IMR-90 (cell line): ENCODE results near the gene STX7. TPM values are rescaled to one million over a fixed set of nuclear protein-coding genes. Genes with fewer than 3 reads are reported as not detected.

ENCODE experiments used
- ATAC-seq: fragments of 200-7000 bp; cut with Tn5 transposase; 2 replicates; pipeline ENCODE4 v1.9.1; 2020; ENCODE audit warnings: low read depth, mild to moderate bottlenecking, moderate library complexity
- BruUV-seq: library from RNA; stranded (reverse); fragments of 400-500 nt; replicated peaks from 2 replicates; lab custom pipeline; 2021; lab: Mats Ljungman, UMichigan
- CTCF ChIA-PET: fragments of 300-600 bp; formaldehyde crosslinking; extraction: SDS; loops from one replicate; lab custom pipeline; 2021; ENCODE audit warnings: antibody characterized with exemption; lab: Yijun Ruan, JAX
- POLR2A ChIA-PET: fragments of 300-600 bp; sonication (Branson Sonifier 250); formaldehyde crosslinking; loops from one replicate; lab custom pipeline; 2022; ENCODE audit warnings: antibody characterized with exemption; ENCODE audit not compliant: unreplicated experiment; lab: Charles Lee
- DNase-seq: peaks from one replicate; pipeline ENCODE4 v3.0.0; 2013
- H2AFZ ChIP-seq: replicated peaks from 2 replicates; pipeline ENCODE3; 2013; ENCODE audit warnings: low read length, mild to moderate bottlenecking; ENCODE audit not compliant: poor library complexity
- H2AK5ac ChIP-seq: 2 replicates; pipeline ENCODE4 v1.6.1; 2013; ENCODE audit warnings: low read depth, low read length, inconsistent platforms
- H2AK9ac ChIP-seq: replicated peaks from 2 replicates; pipeline ENCODE3; 2013; ENCODE audit warnings: mild to moderate bottlenecking, low read depth, low read length, moderate library complexity; ENCODE audit not compliant: poor library complexity
- H2BK120ac ChIP-seq: 2 replicates; pipeline ENCODE4 v1.6.1; 2013; ENCODE audit warnings: low read depth, low read length, inconsistent platforms
- H2BK15ac ChIP-seq: 3 replicates; pipeline ENCODE4 v1.6.1; 2013; ENCODE audit warnings: low read depth, low read length, inconsistent platforms
- H2BK20ac ChIP-seq: 2 replicates; pipeline ENCODE4 v1.6.1; 2013; ENCODE audit warnings: low read depth, mild to moderate bottlenecking, inconsistent platforms, low read length, moderate library complexity
- H2BK5ac ChIP-seq: 2 replicates; pipeline ENCODE4 v1.6.1; 2013; ENCODE audit warnings: mild to moderate bottlenecking, low read depth, low read length, inconsistent platforms; ENCODE audit not compliant: poor library complexity, severe bottlenecking
- H3K14ac ChIP-seq: replicated peaks from 2 replicates; pipeline ENCODE4 v1.6.1; 2013; ENCODE audit warnings: low read depth, low read length, inconsistent platforms
- H3K18ac ChIP-seq: 2 replicates; pipeline ENCODE4 v1.6.1; 2013; ENCODE audit warnings: low read depth, low read length, control low read depth
- H3K23ac ChIP-seq: 2 replicates; pipeline ENCODE4 v1.6.1; 2013; ENCODE audit warnings: low read depth, low read length, inconsistent platforms
- H3K27ac ChIP-seq: 2 replicates; pipeline ENCODE4 v1.5.1; 2013; ENCODE audit warnings: mild to moderate bottlenecking, control low read depth, low read length; ENCODE audit not compliant: insufficient read depth
- H3K27me3 ChIP-seq: 2 replicates; pipeline ENCODE4 v1.6.1; 2013; ENCODE audit warnings: low read length; ENCODE audit not compliant: control insufficient read depth, insufficient read depth
- H3K36me3 ChIP-seq: 2 replicates; pipeline ENCODE4 v1.6.1; 2013; ENCODE audit warnings: low read length, mixed read lengths; ENCODE audit not compliant: control insufficient read depth, insufficient read depth
- H3K4ac ChIP-seq: 2 replicates; pipeline ENCODE4 v1.6.1; 2013; ENCODE audit warnings: low read depth, low read length, inconsistent platforms
- H3K4me1 ChIP-seq: 2 replicates; pipeline ENCODE4 v1.6.1; 2013; ENCODE audit warnings: low read length, mixed read lengths; ENCODE audit not compliant: control insufficient read depth, insufficient read depth
- H3K4me2 ChIP-seq: 2 replicates; pipeline ENCODE4 v1.6.1; 2013; ENCODE audit warnings: low read depth, mild to moderate bottlenecking, control low read depth, low read length, moderate library complexity
- H3K4me3 ChIP-seq: 2 replicates; pipeline ENCODE4 v1.5.1; 2013; ENCODE audit warnings: low read depth, mild to moderate bottlenecking, control low read depth, low read length, moderate library complexity; ENCODE audit not compliant: insufficient read depth
- H3K56ac ChIP-seq: 2 replicates; pipeline ENCODE4 v1.6.1; 2013; ENCODE audit warnings: low read length, inconsistent platforms; ENCODE audit not compliant: insufficient read depth; ENCODE audit errors: extremely low read depth
- H3K79me1 ChIP-seq, 2 experiments: 2 replicates each; pipeline ENCODE4 v1.6.1; 2013; ENCODE audit warnings: low read length in 2 of 2, inconsistent platforms in 1 of 2, low read depth in 1 of 2
- H3K9ac ChIP-seq: 2 replicates; pipeline ENCODE4 v1.6.1; 2013; ENCODE audit warnings: low read depth, low read length, control low read depth
- H3K9me1 ChIP-seq: 2 replicates; pipeline ENCODE4 v1.6.1; 2013; ENCODE audit warnings: low read length, inconsistent platforms; ENCODE audit not compliant: insufficient read depth
- H3K9me3 ChIP-seq: 2 replicates; pipeline ENCODE4 v1.6.1; 2013; ENCODE audit warnings: low read length; ENCODE audit not compliant: control insufficient read depth, insufficient read depth
- H4K20me1 ChIP-seq: 2 replicates; pipeline ENCODE4 v1.6.1; 2013; ENCODE audit warnings: low read length, inconsistent platforms; ENCODE audit not compliant: insufficient read depth
- H4K5ac ChIP-seq: 2 replicates; pipeline ENCODE4 v1.6.1; 2013; ENCODE audit warnings: mild to moderate bottlenecking, low read depth, low read length, control low read depth
- H4K8ac ChIP-seq, 2 experiments: 2 replicates each; pipeline ENCODE4 v1.6.1; 2013; ENCODE audit warnings: low read depth in 2 of 2, low read length in 2 of 2, control low read depth in 1 of 2, inconsistent platforms in 1 of 2
- H4K91ac ChIP-seq: 2 replicates; pipeline ENCODE4 v1.6.1; 2013; ENCODE audit warnings: low read depth, low read length, inconsistent platforms; ENCODE audit not compliant: insufficient read depth
- CEBPB ChIP-seq: IDR thresholded peaks from 2 replicates; pipeline ENCODE4 v1.6.1; 2012; ENCODE audit warnings: low read depth, low read length, improper control_type of control experiment
- ELK1 ChIP-seq: fragments of 150-350 bp; IDR thresholded peaks from 2 replicates; pipeline ENCODE4 v1.6.1; 2016; ENCODE audit warnings: low read depth, mild to moderate bottlenecking, low read length, moderate library complexity, borderline replicate concordance
- MAZ ChIP-seq: IDR thresholded peaks from 2 replicates; pipeline ENCODE4 v1.6.1; 2012; ENCODE audit warnings: low read depth, mild to moderate bottlenecking, low read length, improper control_type of control experiment, moderate library complexity, borderline replicate concordance
- WGBS, 2 experiments: methylation state at CpG; one replicate each; pipeline versions ENCODE4 v1.1.5 to v1.1.7; 2013; ENCODE audit warnings: missing lambda C conversion rate in 2 of 2; ENCODE audit not compliant: insufficient read length in 1 of 2; ENCODE audit errors: extremely low coverage in 2 of 2; 5-methylcytosine and 5-hydroxymethylcytosine counted together
- dilution Hi-C: fragments of 300-500 bp; cut with HindIII; formaldehyde crosslinking; loops from one replicate; pipeline ENCODE4 v1.14.3; 2018; ENCODE audit warnings: low sequenced_read_pairs; ENCODE audit not compliant: unreplicated experiment
- in situ Hi-C: fragments of 300-500 bp; cut with MboI; formaldehyde crosslinking; loops from 3 replicates; pipeline ENCODE4 v1.14.3; 2019; ENCODE audit warnings: low sequenced_read_pairs, inconsistent platforms, mixed read lengths
- intact Hi-C: fragments of 100-400 bp; cut with micrococcal nuclease; formaldehyde crosslinking; loops from 2 replicates; pipeline ENCODE4 v1.10.0; 2022
- polyA plus RNA-seq, 3 experiments: library from polyadenylated mRNA; depleted of rRNA; stranded (reverse); fragments of >200 nt; gene quantifications; 2 replicates each; pipeline ENCODE4 v1.2.3, GENCODE V29; 2012; ENCODE audit warnings: low replicate concordance in 1 of 3
- total RNA-seq: library from RNA; depleted of rRNA; stranded (reverse); fragments of >200 nt; gene quantifications from 2 replicates; pipeline ENCODE4 v1.2.3, GENCODE V29; 2012
- TF ChIP-seq, protein P1 (sequence below): conservative IDR thresholded peaks from 2 replicates; pipeline ENCODE4 v1.5.1; 2012; ENCODE audit warnings: mild to moderate bottlenecking, low read depth, low read length, improper control_type of control experiment

Gene STX7
- total and polyA plus RNA-seq, 2 of the 4 experiments (the other 2 are of a cell fraction) = 16.5 to 35.1 TPM

DNA sequence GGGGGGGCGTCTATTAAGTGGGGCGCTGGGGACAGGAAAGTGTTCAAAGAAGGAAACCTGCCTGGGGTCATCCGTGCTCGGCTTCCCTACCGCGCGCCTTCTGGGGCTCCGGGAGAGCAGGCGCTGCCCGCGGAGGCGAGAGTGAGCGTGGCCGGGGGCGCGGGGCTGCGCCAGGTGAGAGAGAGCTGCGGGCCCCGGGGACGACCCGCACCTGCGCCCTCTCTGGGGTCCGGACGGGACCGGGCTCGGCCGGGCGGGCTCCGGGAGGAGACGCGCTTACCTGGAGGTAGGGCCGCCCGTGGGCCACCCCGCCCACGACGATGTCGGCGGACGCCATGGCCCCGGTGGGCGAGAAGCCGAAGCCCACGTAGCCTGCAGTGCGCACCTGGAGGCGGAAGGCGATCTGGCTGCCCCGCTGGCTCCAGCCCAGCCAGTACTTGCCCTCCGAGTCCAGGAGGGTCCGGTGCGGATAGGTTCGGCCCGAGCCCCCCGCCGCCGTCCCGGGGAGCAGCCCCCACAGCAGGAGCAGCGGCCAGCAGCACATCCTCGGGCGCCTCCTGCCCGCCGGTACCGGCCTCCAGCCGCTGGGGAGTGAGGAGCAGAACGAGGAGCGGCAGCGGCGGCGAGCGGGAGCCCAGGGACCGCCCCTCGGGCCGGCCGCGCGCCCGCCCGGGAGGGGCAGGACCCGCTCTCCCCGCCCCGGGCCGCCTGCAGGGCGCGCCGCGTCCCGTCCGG lies 111.9 kb downstream of the STX7 start, which contains the start of gene MOXD1:
Gene MOXD1 (minus strand): TSS at position 593 of the 735 bp plus-strand sequence. CDS start 49 bp downstream, at position 544.
- H4K5ac ChIP-seq = peak within 1 kb of the TSS; percentile 55
- CTCF ChIA-PET = no interaction called here
- peak within 1 kb of the TSS; percentile 76 for H3K14ac ChIP-seq
- H3K18ac ChIP-seq = peak within 1 kb of the TSS; percentile 68; the same call in 1 of the 2 replicates
- peaks cover 5 to 12% of the 10 kb centered on the region in 2 experiments; a peak in 1 of 4 replicates for H3K79me1 ChIP-seq
- ATAC-seq (peak; percentile 90), DNase-seq (peak; percentile 37)
- H4K8ac ChIP-seq = peak within 1 kb of the TSS; percentile 38 to 86; a peak in 2 of 4 replicates
- no TSS peak for BruUV-seq
- peaks cover 4% of the 10 kb centered on the region; the same call in 1 of the 2 replicates for H4K20me1 ChIP-seq
- WGBS, 2 experiments = 1% methylated on average over 30 of the region's 87 CpGs; no CpG with 5 or more reads in 1 of the 2 experiments
- H3K9me1 ChIP-seq = 0 out of 2 replicates have a peak, but pooled peaks cover 7% of the 10 kb centered on the region
- peak within 1 kb of the TSS; percentile 45 for H3K27ac ChIP-seq
- H3K27me3 ChIP-seq = peaks cover 4% of the 10 kb centered on the region; the same call in 1 of the 2 replicates
- peak within 1 kb of the TSS; percentile 71 for H3K4ac ChIP-seq
- H2BK20ac ChIP-seq = 0 out of 2 replicates have a peak within 1 kb of the TSS, but pooled peaks have one; percentile 11
- peak within 1 kb of the TSS; percentile 98 for H2AFZ ChIP-seq
- H3K4me1 ChIP-seq = peaks cover 2% of the 10 kb centered on the region; the same call in 1 of the 2 replicates
- H2BK15ac ChIP-seq = peak within 1 kb of the TSS; percentile 90; the same call in 2 of the 3 replicates
- H3K9ac ChIP-seq = peak within 1 kb of the TSS; percentile 68
- intact Hi-C loops = loop anchor here (2.0 kb wide), 1 partner anchor 44 kb away; no protein-coding TSS in a partner anchor
- peak within 1 kb of the TSS; percentile 90 for H2BK120ac ChIP-seq
- no peak within 1 kb of the TSS for H2BK5ac ChIP-seq
- H3K9me3 ChIP-seq = no peaks in the 10 kb centered on the region
- POLR2A ChIA-PET = no interaction called here
- H3K36me3 ChIP-seq = no peaks in the 10 kb centered on the region
- H3K23ac ChIP-seq = peak within 1 kb of the TSS; percentile 76
- H2AK9ac ChIP-seq = peak within 1 kb of the TSS; percentile 79
- peak within 1 kb of the TSS; percentile 47; the same call in 1 of the 2 replicates for H4K91ac ChIP-seq
- H3K4me3 ChIP-seq = peak within 1 kb of the TSS; percentile 93
- in situ Hi-C loops = no loop called here
- H2AK5ac ChIP-seq = peak within 1 kb of the TSS; percentile 64; the same call in 1 of the 2 replicates
- dilution Hi-C loops = no loop called here
- H3K4me2 ChIP-seq = peak within 1 kb of the TSS; percentile 73
- TF ChIP-seq, protein P1, sequence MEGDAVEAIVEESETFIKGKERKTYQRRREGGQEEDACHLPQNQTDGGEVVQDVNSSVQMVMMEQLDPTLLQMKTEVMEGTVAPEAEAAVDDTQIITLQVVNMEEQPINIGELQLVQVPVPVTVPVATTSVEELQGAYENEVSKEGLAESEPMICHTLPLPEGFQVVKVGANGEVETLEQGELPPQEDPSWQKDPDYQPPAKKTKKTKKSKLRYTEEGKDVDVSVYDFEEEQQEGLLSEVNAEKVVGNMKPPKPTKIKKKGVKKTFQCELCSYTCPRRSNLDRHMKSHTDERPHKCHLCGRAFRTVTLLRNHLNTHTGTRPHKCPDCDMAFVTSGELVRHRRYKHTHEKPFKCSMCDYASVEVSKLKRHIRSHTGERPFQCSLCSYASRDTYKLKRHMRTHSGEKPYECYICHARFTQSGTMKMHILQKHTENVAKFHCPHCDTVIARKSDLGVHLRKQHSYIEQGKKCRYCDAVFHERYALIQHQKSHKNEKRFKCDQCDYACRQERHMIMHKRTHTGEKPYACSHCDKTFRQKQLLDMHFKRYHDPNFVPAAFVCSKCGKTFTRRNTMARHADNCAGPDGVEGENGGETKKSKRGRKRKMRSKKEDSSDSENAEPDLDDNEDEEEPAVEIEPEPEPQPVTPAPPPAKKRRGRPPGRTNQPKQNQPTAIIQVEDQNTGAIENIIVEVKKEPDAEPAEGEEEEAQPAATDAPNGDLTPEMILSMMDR = 0 out of 2 replicates have a peak, but pooled peaks have one; percentile 7
- peak; percentile 28; the same call in 1 of the 2 replicates for TF ChIP-seq MAZ
- TF ChIP-seq CEBPB = no peak
- no peak for TF ChIP-seq ELK1
- H3K56ac ChIP-seq = no peak within 1 kb of the TSS
